ENCODE measurements around the gene EGFL6.

The EGFL6 gene

DNA sequence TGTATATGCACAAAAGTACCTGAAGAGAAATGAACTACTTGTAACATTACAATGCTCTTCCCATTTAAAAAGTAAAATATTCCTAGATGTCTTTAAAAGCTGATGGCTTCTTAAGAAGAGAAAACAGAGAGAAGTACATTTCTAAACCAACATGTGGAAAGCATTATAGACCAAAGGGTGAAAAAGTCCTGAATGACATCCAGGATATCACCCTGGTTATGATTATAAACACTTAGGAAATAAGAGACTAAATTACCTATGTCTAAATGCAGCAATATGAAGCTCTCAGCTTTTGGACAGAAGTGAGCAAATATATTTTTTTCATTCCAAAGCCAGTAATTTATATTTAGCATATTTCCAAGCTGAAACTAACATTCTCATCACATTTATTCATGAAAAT lies 21.7 kb upstream of the EGFL6 start:
- Histone ChIP-seq H3K4me3 (ENCODE audit: low read depth in 1 of 2, low read length in 1 of 2) (no peak overlapping the region), H3K36me3 (no peaks in the 10 kb centered on the region), H3K27me3 (no peaks in the 10 kb centered on the region), H3K9me3 (no peaks in the 10 kb centered on the region), H3K4me1 (ENCODE audit: control insufficient read depth in 1 of 2, insufficient read depth in 1 of 2, low read depth in 1 of 2, low read length in 1 of 2) (no peaks in the 10 kb centered on the region), H3K27ac (no peak overlapping the region)
- TF ChIP-seq, protein P1, sequence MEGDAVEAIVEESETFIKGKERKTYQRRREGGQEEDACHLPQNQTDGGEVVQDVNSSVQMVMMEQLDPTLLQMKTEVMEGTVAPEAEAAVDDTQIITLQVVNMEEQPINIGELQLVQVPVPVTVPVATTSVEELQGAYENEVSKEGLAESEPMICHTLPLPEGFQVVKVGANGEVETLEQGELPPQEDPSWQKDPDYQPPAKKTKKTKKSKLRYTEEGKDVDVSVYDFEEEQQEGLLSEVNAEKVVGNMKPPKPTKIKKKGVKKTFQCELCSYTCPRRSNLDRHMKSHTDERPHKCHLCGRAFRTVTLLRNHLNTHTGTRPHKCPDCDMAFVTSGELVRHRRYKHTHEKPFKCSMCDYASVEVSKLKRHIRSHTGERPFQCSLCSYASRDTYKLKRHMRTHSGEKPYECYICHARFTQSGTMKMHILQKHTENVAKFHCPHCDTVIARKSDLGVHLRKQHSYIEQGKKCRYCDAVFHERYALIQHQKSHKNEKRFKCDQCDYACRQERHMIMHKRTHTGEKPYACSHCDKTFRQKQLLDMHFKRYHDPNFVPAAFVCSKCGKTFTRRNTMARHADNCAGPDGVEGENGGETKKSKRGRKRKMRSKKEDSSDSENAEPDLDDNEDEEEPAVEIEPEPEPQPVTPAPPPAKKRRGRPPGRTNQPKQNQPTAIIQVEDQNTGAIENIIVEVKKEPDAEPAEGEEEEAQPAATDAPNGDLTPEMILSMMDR (IDR thresholded peaks at IDR 0.05): no peak

DNA sequence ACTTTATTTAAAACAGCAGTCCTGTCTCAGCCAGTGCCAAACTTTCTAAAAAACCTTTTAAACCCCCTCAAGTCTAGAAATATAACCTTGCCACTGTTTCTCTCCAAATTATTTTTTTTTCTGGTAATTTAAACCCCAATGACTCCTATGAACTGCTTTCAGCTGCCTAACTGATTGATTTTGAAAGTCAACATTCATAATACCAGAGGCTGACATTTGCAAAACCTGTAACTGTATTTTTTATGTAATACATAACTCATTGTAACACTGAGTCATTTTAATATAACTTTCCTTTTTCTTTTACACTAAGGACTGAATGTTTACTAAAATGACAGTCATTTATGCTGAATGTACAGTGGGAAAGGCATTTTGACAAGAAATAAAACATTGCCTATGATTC lies 19.1 kb upstream of the EGFL6 start:
- H3K4me1 ChIP-seq (ENCODE audit: control insufficient read depth in 1 of 2, insufficient read depth in 1 of 2, low read depth in 1 of 2, low read length in 1 of 2): no peaks in the 10 kb centered on the region
- H3K4me3 ChIP-seq (ENCODE audit: low read depth in 1 of 2, low read length in 1 of 2): no peak overlapping the region
- no peaks in the 10 kb centered on the region for H3K27me3 ChIP-seq
- TF ChIP-seq, protein P1 (IDR thresholded peaks at IDR 0.05): no peak
- no peaks in the 10 kb centered on the region for H3K9me3 ChIP-seq
- no peaks in the 10 kb centered on the region for H3K36me3 ChIP-seq
- no peak overlapping the region for H3K27ac ChIP-seq

DNA sequence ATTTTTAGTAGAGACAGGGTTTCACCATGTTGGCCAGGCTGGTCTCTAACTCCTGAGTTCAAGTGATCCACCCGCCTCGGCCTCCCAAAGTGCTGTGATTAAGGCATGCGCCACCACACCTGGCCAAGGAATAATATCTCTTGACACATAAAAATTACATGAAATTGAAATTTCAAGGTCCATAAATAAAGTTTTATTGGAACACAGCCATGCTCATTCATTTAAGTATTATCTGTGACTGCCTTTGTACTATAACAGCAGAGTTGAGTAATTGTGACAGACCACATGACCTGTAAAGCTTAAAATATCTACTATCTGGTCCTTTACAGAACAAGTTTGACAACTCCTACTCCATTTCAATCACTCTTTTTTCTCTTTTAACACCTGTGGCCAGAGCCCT lies 17.8 kb upstream of the EGFL6 start:
- H3K27ac ChIP-seq: no peak overlapping the region
- no peaks in the 10 kb centered on the region for H3K4me1 ChIP-seq (ENCODE audit: control insufficient read depth in 1 of 2, insufficient read depth in 1 of 2, low read depth in 1 of 2, low read length in 1 of 2)
- no peaks in the 10 kb centered on the region for H3K27me3 ChIP-seq
- TF ChIP-seq, protein P1 (IDR thresholded peaks at IDR 0.05): no peak
- no peak overlapping the region for H3K4me3 ChIP-seq (ENCODE audit: low read depth in 1 of 2, low read length in 1 of 2)
- no peaks in the 10 kb centered on the region for H3K9me3 ChIP-seq
- no peaks in the 10 kb centered on the region for H3K36me3 ChIP-seq

DNA sequence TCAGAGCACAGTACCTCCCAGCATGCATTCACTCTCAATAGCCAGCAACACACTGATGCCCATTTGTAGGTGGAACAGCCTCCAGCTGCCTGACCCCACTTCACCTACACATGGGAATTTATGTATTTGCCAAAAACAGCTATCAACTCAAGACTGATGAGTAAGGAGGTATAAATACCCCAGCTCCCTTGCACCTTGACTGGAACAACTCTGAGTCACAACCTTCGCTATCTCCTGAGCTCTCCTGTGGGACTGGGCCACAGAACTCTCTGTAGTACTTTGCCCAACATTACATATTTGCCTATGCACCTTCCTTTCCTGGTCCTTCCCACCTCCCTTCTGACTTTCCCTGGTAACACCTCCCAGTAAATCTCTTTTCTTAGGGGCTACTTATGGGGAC lies 16.5 kb upstream of the EGFL6 start:
- Histone ChIP-seq H3K4me3 (ENCODE audit: low read depth in 1 of 2, low read length in 1 of 2) (no peak overlapping the region), H3K9me3 (no peaks in the 10 kb centered on the region), H3K4me1 (ENCODE audit: control insufficient read depth in 1 of 2, insufficient read depth in 1 of 2, low read depth in 1 of 2, low read length in 1 of 2) (no peaks in the 10 kb centered on the region), H3K36me3 (no peaks in the 10 kb centered on the region), H3K27ac (no peak overlapping the region), H3K27me3 (no peaks in the 10 kb centered on the region)
- TF ChIP-seq, protein P1 (IDR thresholded peaks at IDR 0.05): no peak

DNA sequence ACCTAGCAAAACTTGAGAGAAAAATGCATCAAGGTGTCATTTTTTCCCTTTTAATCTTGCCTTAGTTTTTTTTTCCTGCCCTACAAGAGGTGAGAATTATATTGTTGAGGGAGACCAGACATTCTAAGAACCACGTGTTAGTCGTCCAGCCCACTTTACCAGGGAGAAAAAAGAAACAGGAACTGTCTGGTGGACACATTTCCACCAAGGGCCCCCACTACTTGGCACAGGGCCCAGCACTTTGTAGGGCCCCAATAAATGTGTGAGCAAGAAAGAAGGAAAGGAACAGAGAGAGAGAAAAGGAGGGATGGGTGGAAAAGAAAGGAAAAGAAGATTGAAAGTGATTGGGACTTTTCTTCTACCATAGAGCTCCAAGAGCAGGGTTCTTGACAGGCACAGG lies 3.9 kb upstream of the EGFL6 start:
- Histone ChIP-seq H3K4me1 (ENCODE audit: control insufficient read depth in 1 of 2, insufficient read depth in 1 of 2, low read depth in 1 of 2, low read length in 1 of 2) (no peaks in the 10 kb centered on the region), H3K4me3 (ENCODE audit: low read depth in 1 of 2, low read length in 1 of 2) (no peak overlapping the region), H3K9me3 (no peaks in the 10 kb centered on the region), H3K27ac (no peak overlapping the region), H3K36me3 (no peaks in the 10 kb centered on the region), H3K27me3 (peaks cover 25% of the 10 kb centered on the region)
- TF ChIP-seq, protein P1 (IDR thresholded peaks at IDR 0.05): no peak

DNA sequence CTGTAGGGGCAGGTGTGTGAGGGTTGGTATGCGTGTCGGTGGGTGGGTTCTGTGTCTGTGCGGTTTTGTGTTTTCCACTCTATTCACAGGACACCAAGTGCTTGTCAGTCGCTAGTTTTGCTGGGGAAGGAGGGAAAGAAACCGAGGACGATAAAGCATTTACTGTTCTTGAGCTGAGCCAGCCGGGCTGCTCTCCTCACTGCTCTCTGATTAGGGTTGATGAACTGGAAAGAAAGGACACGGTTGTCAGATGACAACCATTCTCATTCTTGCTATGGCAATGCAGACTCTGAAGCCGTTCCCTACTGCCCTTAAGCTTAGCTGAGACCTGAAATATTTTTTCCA lies 832 bp downstream of the EGFL6 start:
- TF ChIP-seq, protein P1 (IDR thresholded peaks at IDR 0.05): no peak
- H3K36me3 ChIP-seq: no peaks in the 10 kb centered on the region
- no peaks in the 10 kb centered on the region for H3K9me3 ChIP-seq
- H3K4me1 ChIP-seq (ENCODE audit: control insufficient read depth in 1 of 2, insufficient read depth in 1 of 2, low read depth in 1 of 2, low read length in 1 of 2): no peaks in the 10 kb centered on the region
- no peak overlapping the region for H3K4me3 ChIP-seq (ENCODE audit: low read depth in 1 of 2, low read length in 1 of 2)
- H3K27ac ChIP-seq: no peak overlapping the region
- peaks cover 44% of the 10 kb centered on the region for H3K27me3 ChIP-seq

Measured in neutrophil (primary cell).